ENCODE measurements around the gene ITM2C.

Gene ITM2C

DNA sequence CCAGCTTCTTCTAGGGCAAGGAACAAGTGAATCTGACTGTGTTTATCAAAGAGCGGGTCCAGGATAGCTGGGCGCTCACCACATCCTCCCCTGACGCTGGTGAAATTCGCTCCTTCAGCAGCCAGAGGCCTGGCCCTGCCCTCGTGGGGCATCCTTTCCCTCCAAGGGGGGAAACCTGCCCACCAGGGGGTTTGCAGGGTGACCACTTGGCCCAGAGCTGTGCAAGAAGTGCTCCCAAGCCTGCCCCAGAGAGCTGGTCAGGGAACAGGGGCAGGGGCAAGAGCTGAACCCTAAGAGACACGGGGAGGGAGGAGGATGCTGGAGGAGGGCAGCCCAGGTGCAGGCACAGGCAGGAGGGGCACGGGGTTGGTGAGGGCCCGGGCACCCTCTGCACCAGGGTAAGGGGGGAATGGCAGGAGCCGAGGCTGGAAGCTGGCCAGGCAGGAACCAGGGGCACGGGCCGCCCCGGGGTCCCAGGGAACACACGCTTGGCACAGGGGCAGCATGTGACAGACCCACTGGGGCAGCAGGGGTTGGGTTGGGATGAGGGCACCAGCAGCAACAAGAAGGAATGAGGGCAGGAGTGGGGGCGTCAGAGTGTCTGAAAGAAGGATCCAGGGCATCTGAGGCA lies 63.1 kb downstream of the ITM2C start:
- Histone ChIP-seq H3K4me2 (ENCODE audit: low read length, poor library complexity, severe bottlenecking) (no peak overlapping the region), H3K23ac (ENCODE audit: low read length in 2 of 2) (peak overlapping the region in 1 of 2 experiments; percentile 18), H4K91ac (ENCODE audit: low read length) (no peak overlapping the region), H3K4me1 (ENCODE audit: control insufficient read depth, insufficient read depth, low read depth, low read length) (no peaks in the 10 kb centered on the region), H3K9ac (ENCODE audit: low read length) (no peak overlapping the region), H3K36me3 (ENCODE audit: control insufficient read depth in 1 of 2, insufficient read depth in 2 of 2, low read depth in 1 of 2, low read length in 2 of 2) (no peaks in the 10 kb centered on the region), H2AK5ac (ENCODE audit: low read length, severe bottlenecking) (no peak overlapping the region), H3K14ac (ENCODE audit: low read length in 2 of 2) (peak overlapping the region in 1 of 2 experiments; percentile 46), H2AFZ (ENCODE audit: low read depth, low read length) (no peak overlapping the region), H2BK5ac (ENCODE audit: low read depth, low read length, poor library complexity, severe bottlenecking) (no peak overlapping the region), H2BK120ac (ENCODE audit: low read depth, low read length) (no peak overlapping the region), H3K9me3 (ENCODE audit: control insufficient read depth, low read length) (no peaks in the 10 kb centered on the region), H3K27ac (ENCODE audit: low read length, poor library complexity, severe bottlenecking) (no peak overlapping the region), H3K79me1 (replicated peaks; ENCODE audit: low read length, poor library complexity, severe bottlenecking) (no peaks in the 10 kb centered on the region), H2BK15ac (ENCODE audit: low read depth, poor library complexity, severe bottlenecking) (no peak overlapping the region), H4K8ac (ENCODE audit: low read length) (no peak overlapping the region), H3K27me3 (ENCODE audit: control insufficient read depth in 1 of 2, insufficient read depth in 1 of 2, low read length in 2 of 2) (peaks cover 38 to 49% of the 10 kb centered on the region in 2 experiments), H2BK12ac (ENCODE audit: low read length in 2 of 2) (no peak overlapping the region), H3K4ac (ENCODE audit: low read depth in 1 of 2, low read length in 2 of 2) (no peak overlapping the region), H3K18ac (ENCODE audit: low read depth in 1 of 2, low read length in 2 of 2) (no peak overlapping the region), H3K4me3 (ENCODE audit: insufficient read depth in 1 of 2, low read depth in 1 of 2, low read length in 2 of 2) (no peak overlapping the region)
- DNase-seq, result no peak
- 93% methylated on average over 14 of the region's 14 CpGs for WGBS

All from mesenchymal stem cell (in vitro differentiated cells and primary cell).